Testis (tissue), 3 donors: ENCODE data around the gene SNAP23. TPM values are rescaled to one million over a fixed set of nuclear protein-coding genes. Genes with fewer than 3 reads are reported as not detected.

Source experiments
- DNase-seq: peaks from one replicate; pipeline ENCODE4 v3.0.0-alpha.2; 2019
- H3K27ac ChIP-seq, 2 donors: fragments of 200-600 bp; sonication (generic); one replicate each; pipeline ENCODE4 v1.5.1; 2019
- H3K27me3 ChIP-seq: fragments of 200-600 bp; sonication (generic); one replicate; pipeline ENCODE4 v1.5.1; 2019
- H3K36me3 ChIP-seq: fragments of 200-600 bp; sonication (generic); one replicate; pipeline ENCODE4 v1.5.1; 2017; ENCODE audit warnings: low read depth; ENCODE audit errors: missing control alignments
- H3K4me1 ChIP-seq: fragments of 200-600 bp; sonication (generic); one replicate; pipeline ENCODE4 v1.5.1; 2019
- H3K4me3 ChIP-seq, 2 donors: fragments of 200-600 bp; sonication (generic); one replicate each; pipeline ENCODE4 v1.5.1; 2017 to 2019
- H3K9me3 ChIP-seq: fragments of 200-600 bp; sonication (generic); one replicate; pipeline ENCODE4 v1.5.1; 2017
- CTCF ChIP-seq, 3 experiments: fragments of 450-650 bp in 2 of 3; fragments of 200-600 bp in 1 of 3; sonication (generic) in 1 of 3; IDR thresholded peaks; one replicate each; pipeline ENCODE4 v1.5.1; 2016 to 2019; ENCODE audit warnings: antibody characterized with exemption in 3 of 3, mild to moderate bottlenecking in 2 of 3, moderate library complexity in 1 of 3
- POLR2A ChIP-seq: fragments of 450-650 bp; IDR thresholded peaks from one replicate; pipeline ENCODE4 v1.6.1; 2017; ENCODE audit warnings: antibody characterized with exemption, mild to moderate bottlenecking, moderate library complexity
- WGBS, 2 donors: methylation state at CpG; one replicate each; pipeline ENCODE4 v1.1.5; 2018; 5-methylcytosine and 5-hydroxymethylcytosine counted together
- intact Hi-C: fragments of 100-400 bp; cut with DNase I; formaldehyde crosslinking; loops from one replicate; pipeline ENCODE4 v1.15.1; 2023; ENCODE audit warnings: low total_unique reads
- polyA plus RNA-seq: library from polyadenylated mRNA; stranded (reverse); fragments of 350-450 nt; fragmentation: Illumina TruSeq; extraction: RNeasy Lipid Tissue Mini Kit (QIAGEN cat#74804); gene quantifications from one replicate; pipeline ENCODE4 v1.2.3, GENCODE V29; 2014; ENCODE audit warnings: low read depth, low replicate concordance; ENCODE audit not compliant: insufficient read depth
- total RNA-seq, 2 donors: library from RNA; depleted of rRNA; stranded (reverse); fragments of >200 nt; gene quantifications; one replicate each; pipeline ENCODE4 v1.2.3, GENCODE V29; 2016

The SNAP23 gene
- total and polyA plus RNA-seq, 3 donors from 2014 or later, result 99.4 to 114 (median 101) TPM

DNA sequence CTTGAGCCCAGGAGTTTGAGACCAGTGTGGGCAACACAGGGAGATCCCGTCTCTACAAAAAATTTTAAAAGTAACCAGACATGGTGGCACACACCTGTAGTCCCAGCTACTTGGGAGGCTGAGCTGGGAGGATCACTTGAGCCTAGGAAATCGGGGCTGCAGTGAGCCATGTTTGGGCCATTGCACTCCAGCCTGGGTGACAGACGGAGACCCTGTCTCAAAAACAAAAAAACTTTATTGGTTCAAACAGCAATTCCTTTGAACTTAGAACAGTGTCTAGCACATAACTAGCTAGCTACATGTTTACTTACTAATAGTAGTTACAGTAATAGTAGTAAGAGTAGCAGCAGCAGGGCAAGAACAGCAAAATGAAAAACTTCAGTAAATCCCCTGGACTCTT, 63.3 kb downstream of the SNAP23 start:
- Histone ChIP-seq H3K27me3 (no peaks in the 10 kb centered on the region), H3K4me3 (no peak overlapping the region), H3K36me3 (no peaks in the 10 kb centered on the region), H3K9me3 (no peaks in the 10 kb centered on the region), H3K4me1 (no peaks in the 10 kb centered on the region), H3K27ac (no peak overlapping the region)
- TF ChIP-seq POLR2A, result no peak
- TF ChIP-seq CTCF (IDR thresholded peaks at IDR 0.05), result no peak
- intact Hi-C loops, result no loop called here
- no peak for DNase-seq
- 88 to 92% methylated on average over 3 of the region's 3 CpGs for WGBS, 2 donors

DNA sequence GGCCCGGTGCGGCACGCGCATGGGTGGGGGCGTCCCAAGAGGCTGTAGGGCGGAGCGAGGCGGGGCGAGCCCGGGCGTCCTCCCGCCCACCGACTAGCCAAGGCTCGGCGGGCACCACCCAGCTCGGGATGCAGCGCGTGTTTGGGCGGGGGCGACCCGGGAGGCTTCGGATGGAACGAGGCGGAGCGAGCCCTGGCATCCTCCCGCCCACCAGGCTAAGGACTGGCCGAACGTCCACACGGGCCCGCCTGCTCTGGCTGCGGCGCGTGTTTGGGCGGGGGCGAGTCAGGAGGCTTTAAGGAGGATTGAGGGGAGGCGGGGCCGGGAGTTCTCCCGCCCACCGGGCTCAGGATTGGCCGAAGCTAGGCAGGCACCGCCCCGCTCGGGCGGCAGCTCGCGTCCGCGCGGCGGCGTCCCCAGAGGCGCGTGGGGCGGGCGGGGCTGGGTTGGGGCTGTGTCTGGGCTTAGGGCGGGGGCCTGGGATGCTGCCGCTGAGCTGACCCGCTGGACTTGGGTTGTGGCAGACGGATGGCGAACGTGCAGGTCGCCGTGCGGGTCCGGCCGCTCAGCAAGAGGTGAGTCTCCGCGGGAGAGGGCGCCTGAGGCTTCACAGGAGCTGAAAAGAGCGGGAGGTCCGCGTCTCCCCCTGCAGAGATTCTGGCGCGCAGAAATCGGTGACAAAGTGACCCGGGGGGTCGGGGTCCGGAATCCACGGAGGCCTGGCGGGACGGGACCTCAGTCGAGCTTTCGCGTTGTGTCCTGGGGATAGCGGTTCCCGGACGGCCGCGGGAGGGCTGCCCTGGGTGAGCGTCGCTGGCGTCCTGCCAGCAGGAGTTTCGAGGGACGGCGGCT, 80.0 kb downstream of the SNAP23 start, which contains the start of gene STARD9:
STARD9 (plus strand) TSS at position 419 of the 852 bp plus-strand sequence; CDS start at position 529, 110 bp downstream.
- TF ChIP-seq CTCF (IDR thresholded peaks at IDR 0.05) (no peak), POLR2A (peak; percentile 52)
- H3K27ac ChIP-seq, result peak within 1 kb of the TSS; percentile 92 to 94
- no peaks in the 10 kb centered on the region for H3K9me3 ChIP-seq
- peaks cover 28% of the 10 kb centered on the region for H3K4me1 ChIP-seq
- no peaks in the 10 kb centered on the region for H3K27me3 ChIP-seq
- H3K36me3 ChIP-seq, result no peaks in the 10 kb centered on the region
- WGBS, 2 donors, result 0% methylated on average over 68 of the region's 95 CpGs; no CpG with 5 or more reads in 1 of the 2 donors
- intact Hi-C loops, result no loop called here
- peak; percentile 99 for DNase-seq
- peak within 1 kb of the TSS; percentile 84 to 95 for H3K4me3 ChIP-seq

DNA sequence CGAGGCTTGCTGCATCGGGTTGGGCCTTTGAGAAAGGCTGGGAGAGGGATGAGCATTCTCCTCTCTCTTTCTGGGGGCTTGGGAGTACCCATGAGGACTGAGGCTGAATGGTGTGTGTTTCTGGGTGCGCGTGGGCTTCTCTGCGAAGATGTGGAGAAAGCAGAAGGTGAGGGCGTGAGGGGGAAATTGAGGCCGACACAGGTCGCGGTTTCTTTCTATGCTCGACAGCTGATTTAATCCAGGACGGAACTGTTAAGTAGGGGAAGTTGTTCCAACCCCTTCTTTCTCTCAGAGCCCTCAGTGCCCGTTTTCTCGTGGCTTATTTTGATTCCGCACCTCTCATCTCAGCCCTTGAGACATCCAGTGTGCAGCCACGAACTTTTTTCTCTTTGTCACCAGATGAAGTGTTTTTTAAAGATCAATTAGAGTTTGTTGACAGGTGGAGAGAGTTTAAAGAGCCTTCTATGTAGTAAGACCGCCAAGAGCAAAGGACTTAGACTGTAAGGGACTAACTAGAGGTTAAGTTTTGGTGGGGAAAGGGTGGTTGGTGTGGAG, 80.7 kb downstream of the SNAP23 start:
- H3K27ac ChIP-seq, result peak overlapping the region; percentile 92 to 94
- intact Hi-C loops, result no loop called here
- no peaks in the 10 kb centered on the region for H3K27me3 ChIP-seq
- DNase-seq, result no peak
- H3K9me3 ChIP-seq, result no peaks in the 10 kb centered on the region
- peak overlapping the region; percentile 84 to 95 for H3K4me3 ChIP-seq
- H3K4me1 ChIP-seq, result peaks cover 33% of the 10 kb centered on the region
- no peaks in the 10 kb centered on the region for H3K36me3 ChIP-seq
- TF ChIP-seq CTCF (IDR thresholded peaks at IDR 0.05), result no peak
- TF ChIP-seq POLR2A, result no peak
- WGBS, 2 donors, result 3 to 4% methylated on average over 15 to 16 of the region's 16 CpGs

- no peaks in the 10 kb centered on the region for H3K36me3 ChIP-seq
- TF ChIP-seq POLR2A (no peak), CTCF (IDR thresholded peaks at IDR 0.05) (no peak)
- no peaks in the 10 kb centered on the region for H3K9me3 ChIP-seq
- WGBS, 2 donors, result 48 to 58% methylated on average over 1 of the region's 1 CpG
- H3K27ac ChIP-seq, result peak overlapping the region in 1 of 2 donors; percentile 92
- intact Hi-C loops, result no loop called here
- peak overlapping the region in 1 of 2 donors; percentile 95 for H3K4me3 ChIP-seq
- no peak for DNase-seq
- H3K27me3 ChIP-seq, result no peaks in the 10 kb centered on the region
- H3K4me1 ChIP-seq, result peaks cover 36% of the 10 kb centered on the region
These were observed 81.3 kb downstream of the SNAP23 start for GRCh38 chr15:42576776-42577175.
